ENCODE results near the gene RBFA.

The RBFA gene

DNA sequence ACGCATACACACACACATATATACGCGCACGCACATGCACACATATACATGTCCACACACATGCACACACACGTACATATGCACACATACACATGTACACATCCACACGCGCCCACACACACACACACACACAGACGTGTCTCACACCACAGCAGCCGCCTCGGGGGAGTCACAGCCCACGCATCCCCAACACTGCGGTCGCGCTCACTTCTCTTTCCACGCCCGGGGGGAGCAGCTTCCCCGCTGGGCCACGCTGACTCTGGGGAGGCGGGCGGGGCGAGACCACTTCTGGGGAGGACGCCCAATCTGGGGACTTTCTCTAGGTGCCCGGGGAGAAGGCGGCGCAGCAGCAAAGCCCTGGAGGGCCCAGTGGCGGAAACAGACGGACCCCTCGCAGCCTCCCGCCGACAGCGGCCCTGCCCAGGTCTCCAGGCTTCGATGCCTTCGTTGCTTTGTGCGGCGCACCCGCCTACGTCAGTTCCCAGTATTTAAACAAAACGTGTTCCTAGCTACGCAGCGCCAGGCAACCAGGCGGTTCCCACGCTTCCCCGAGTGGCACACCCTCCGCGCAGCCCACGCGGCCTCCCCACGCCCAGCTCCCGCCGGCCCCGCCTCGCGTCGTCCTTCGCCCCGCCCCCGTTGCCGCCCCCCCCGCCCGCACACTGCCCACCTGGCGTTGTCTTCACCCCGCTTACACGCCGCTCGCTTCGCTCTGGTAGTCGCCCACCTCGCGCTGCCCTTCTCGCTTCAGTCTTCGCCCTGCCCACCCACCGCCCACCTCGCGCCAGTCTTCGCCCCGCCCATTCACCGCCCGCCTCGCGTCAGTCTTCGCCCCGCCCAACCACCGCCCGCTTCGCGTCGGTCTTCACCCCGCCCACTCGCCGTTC is 810 bp upstream of the RBFA start:
- peak; percentile 90 for DNase-seq

DNA sequence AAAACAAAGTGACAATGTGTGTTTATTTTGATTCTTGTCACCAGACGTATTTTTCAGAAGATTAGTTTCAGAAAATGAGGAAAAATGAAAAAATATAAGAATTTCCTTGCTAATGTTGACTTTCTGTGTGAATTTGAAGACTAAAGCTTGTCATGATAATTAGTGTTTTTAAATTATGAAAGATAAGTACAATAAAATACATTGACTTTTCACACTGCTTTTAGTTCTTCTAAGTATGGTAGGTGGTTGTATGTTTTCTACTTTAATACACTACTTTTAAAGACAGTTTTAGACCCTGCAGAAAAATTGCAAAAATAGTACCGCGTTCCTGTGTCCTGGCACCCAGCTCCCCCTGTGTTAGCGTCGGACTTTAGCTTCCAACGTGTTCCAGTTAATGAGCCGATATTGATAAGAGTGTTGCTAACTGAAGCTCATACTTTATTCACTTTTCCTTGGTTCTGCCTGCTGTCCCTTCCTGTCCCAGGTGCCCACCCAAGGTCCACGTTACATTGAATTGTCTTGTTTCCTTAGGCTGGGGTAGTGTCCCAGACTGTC is 695 bp downstream of the RBFA start:
- DNase-seq, result no peak

DNA sequence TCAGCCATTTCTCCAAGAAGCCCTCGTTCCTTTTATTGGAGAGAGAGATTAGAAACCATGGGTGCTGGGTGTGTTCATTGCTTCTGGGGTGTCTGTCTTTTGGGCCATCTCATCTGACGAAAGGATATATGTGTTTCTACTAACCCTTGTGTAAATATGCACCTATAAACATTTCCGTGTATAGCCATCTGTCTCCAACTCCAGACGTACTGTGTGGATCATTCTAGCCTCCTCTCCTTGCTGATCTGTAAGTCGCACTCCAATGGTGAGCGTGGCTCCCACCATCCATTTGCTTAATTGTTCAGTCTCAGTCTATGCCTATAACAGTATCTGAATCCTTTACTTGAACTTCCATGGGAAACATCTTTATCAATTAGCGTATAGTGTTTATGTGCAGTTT is 1.8 kb downstream of the RBFA start:
- no peak for DNase-seq

DNA sequence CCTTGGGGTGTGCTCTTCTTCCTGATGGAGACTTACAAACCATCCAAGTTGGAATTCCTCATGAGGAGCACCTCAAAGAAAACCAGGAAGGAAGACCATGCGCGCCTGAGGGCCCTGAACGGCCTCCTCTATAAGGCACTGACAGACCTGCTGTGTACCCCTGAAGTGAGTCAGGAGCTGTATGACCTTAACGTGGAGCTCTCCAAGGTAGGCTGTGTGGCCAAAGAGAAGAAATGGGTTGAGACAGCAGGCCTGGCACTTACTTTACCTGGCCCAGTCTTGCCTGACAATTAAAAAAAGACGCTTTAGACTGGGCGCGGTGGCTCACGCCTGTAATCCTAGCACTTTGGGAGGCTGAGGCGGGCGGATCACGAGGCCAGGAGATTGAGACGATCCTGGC is 3.1 kb downstream of the RBFA start:
- DNase-seq, result no peak

DNA sequence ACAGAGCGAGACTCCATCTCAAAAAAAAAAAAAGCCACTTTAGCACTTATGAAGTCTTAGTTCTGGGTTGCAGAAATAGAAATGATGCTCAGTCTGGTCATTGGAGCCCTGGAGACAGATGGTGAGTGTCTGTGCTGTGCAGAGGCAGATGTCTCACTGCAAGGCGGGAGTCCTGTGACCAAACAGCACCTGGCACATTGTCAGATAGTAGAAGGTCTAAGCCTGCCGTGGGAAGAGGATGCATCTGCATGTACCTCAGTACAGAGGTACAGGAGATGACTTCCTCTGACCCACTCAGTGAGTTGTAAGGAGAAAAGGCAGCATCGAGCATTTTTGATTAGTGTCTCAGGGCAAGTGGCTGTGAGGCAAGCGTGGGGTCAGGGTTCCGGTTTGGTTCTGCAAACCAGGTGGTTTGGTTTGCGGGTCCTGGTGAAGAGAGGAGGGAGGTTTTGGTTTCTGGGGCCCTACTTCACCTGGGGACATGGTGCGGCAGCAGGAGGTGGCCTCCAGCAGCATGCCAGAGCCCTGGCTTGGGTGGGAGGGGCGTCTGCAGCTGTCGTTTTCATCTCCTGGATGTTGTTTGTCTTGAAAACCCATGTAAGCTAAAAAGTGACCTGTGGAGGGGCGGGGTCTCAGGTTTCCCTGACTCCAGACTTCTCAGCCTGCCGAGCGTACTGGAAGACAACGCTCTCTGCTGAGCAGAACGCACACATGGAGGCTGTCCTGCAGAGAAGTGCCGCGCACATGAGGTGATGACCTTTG is 3.8 kb downstream of the RBFA start:
- DNase-seq, result no peak

DNA sequence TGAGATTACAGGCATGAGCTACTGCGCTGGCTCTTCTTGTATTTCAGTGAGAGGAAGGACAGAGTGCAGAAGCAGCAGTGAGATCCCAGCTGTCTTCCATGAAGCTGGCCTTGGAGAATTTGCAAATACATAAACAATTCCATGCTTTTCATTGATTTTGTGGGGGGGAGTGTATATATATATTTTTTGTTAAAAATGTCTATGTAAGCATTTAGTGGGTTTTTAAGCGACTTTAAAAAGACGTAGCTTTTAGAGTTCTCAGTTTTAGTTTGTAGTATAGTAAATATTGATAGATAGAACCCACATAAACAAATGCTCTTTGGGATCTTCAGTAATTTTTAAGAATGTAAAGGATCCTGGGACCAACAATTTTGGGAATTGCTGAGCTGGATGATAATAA is 6.3 kb downstream of the RBFA start:
- DNase-seq, result no peak

DNA sequence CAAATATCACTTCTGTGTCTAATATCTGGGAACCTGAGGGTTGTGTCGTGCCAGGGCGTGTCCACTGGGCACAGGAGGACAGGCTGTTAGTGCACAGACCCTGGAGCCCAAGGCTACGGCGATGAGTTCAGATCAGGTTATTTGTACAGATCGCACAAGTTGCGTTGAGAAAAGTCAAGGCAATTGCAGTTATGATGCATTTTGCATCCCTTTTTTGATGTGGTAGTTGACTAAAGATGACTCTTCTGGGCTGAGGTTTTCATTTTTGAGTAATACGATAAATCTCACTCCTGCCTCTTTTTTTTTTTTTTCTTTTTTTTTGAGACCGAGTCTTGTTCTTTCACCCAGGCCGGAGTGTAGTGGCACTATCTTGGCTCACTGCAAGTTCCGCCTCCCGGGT is 7.2 kb downstream of the RBFA start:
- no peak for DNase-seq

DNA sequence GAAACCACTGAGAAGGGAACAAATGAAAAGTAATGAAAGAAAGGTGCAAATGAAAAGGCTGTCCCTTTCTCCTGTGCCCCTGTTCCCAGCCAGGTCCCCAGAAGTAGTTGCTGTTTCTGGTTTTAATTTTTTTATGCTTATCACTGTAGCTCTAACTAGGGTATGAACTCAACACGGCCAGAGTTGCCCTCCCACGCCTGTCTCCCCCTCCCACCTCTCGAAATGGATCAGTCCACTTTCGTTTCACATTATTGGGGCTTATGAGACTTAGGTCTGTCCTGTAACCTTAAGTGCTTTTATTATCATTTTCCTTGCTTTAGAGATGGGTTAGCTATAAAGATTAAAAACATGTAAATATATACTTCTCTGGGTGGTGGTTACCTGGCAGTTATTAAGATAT is 8.6 kb downstream of the RBFA start:
- DNase-seq, result no peak

DNA sequence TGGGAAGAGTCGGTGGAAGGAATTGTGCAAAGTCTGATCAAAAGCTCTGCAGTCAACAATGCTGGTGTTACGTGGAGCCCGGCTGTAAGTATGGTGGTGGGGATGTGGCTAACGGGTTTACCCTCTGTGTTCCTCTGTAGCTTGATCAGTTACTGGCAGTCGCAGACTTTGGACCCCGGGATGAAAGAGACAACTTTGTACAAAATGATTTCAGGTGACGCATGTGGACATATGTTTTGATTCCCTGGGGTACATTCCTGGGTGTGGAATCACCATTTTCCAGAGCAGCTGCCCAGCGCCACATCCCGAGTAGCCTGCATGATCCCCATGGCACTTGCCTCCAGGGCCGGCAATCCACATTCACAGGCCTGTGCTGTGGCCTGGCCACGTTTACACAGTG is 9.8 kb downstream of the RBFA start:
- no peak for DNase-seq

DNA sequence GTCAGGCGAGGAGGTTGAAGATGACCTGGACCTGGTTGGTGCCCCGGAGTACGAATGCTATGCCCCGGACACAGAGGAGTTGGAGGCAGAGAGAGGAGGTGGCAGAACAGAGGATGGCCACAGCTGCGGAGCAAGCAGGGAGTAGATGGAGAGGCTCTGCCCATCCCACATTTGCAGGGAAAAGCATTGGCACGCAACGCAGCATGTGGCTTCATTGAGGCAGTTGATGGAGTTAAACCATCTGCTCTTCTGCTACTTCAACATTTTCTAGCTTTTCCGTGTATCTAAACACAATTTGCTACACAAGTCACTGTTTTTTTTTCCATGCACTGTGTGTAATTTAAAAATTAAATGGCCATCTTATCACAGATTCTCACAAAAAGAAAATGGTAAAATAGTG is 11.8 kb downstream of the RBFA start:
- DNase-seq, result no peak

DNA sequence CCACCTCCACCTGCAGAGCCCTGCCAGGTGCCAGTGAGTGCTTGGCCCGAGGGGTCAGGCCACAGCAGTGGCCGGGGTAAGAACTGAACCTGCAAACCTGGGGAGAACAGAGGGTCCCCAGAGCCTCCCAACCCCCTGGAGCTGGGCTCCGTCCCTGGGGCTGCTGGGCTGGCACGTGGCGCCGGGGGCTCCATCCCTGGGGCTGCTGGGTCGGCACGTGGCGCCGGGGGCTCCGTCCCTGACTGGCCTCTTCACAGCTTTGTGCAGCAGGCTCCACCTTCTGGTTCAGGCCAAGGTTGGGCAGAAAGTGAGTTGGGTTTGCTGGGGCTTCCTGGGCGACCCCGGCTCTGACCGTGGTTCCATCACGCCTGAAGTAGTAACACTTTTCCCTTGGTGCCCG is 12.2 kb downstream of the RBFA start:
- DNase-seq, result no peak

DNA sequence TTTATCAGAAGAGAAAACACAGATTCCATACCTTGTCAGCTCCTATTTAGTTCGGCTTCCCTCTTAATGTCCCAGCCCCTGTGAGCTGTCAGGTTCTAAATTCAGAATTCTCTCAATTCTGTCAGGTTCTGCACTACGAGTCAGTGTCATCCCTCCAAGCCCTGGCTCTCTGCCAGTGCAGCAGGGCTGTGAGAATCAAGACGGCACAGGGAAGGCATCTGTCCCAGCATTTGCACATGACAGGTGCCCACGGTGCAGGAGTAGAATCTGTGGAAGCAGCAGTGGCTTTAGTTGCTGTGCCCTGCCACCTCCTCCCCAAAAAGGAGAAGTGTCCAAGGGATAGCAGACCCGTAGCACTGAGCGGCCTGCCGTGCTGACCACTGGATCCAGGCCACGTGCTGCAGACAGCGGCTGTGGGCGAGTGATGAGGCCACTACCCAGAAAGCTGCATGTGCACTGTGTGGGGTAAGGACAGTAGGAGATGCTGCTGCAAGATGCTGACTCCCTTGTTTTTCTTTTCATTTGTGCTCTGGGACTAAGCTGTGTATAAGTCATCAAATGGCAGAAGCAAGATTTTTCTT is 12.8 kb downstream of the RBFA start:
- DNase-seq, result no peak

DNA sequence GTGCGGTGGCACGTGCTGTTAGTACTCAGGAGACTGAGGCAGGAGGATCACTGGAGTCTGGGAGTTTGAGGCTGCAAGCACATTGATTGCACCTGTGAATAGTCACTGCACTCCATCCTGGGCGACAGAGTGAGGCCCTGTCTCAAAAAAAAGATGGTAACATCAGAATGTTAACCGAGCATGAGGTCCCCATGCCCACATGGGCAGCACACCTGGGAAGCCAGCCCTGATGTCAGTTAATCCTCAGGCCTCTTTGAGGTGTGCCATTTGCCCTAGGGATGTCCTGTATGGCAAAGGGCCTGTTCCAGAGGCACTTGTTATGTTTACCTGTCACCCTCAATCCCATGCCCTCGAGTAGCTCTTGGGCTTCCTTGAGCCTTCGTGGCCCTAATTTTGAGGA is 16.6 kb downstream of the RBFA start:
- DNase-seq, result no peak

DNA sequence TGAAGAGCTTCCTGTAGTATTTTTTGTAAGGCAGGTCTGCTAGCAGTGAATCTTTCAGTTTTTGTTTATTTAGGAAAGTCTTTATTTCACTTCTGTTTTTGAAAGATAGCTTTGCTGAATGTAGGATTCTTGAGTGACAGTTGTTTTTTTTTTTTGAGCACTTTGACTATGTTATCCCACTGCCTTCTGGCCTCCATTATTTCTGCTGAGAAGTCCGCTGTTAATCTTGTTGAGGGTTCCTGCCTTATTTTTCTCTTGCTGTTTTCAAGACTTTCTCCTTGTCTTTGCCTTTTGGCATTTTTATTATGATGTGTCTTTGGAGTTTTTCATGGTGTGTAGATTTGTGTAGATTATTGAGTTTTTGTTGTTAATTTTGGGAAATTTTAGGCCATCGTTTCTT is 21.9 kb downstream of the RBFA start:
- no peak for DNase-seq

DNA sequence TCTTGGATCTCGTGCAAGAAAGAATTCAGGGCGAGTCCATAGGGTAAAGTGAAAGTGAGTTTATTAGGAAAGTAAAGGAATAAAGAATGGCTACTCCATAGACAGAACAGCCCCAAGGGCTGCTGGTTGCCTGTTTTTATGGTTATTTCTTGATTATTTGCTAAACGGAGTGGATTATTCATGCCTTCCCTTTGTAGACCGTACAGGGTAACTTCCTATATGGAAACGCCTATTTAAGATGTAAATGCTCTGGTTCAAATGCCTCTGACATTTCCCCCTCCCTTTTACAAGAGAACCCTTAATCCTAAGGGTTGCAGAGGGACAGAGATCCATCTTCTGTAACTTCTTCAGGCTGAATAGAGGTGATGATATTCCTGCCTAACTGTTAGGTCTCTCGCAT is 25.7 kb downstream of the RBFA start:
- no peak for DNase-seq

DNA sequence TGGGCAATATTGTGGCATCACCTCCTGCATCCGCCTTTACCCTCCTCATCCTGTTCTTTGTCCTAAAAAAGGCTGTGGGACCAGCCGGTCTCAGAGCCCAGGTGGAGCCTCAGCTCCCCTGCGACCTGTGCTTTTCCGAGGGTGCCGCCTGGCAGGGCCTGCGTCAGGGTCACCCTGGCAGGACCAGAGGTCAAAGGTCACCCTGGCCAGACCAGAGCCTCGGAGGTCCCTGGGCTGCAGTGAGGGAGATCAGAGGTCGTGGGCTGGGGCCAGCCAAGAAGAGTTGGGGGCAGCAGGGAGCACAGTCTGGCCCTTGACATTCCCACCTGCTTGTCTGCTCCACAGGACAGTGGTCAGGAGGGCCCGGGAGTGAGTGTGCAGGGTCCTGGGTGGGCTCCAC is 31.5 kb downstream of the RBFA start:
- DNase-seq, result no peak

DNA sequence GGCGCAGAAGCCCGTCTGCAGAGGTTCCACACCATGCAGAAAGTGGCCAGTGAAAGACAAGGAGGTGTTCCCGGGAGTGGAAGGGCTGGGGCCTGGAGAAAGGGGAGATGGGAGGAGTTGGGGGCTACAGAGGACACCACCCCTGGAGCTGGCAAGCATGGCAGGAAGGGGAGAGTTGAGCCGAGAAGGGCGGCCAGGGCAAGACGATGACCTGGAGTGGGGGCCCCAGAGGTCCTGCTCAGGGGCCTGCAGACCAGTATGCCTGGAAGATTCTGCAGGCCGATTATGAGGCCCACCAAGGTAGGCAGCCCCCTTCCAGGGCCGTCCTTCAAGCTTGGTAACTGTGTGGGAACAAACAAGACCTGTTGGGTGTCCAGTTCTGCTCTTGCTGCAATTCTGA is 33.1 kb downstream of the RBFA start:
- DNase-seq, result no peak

DNA sequence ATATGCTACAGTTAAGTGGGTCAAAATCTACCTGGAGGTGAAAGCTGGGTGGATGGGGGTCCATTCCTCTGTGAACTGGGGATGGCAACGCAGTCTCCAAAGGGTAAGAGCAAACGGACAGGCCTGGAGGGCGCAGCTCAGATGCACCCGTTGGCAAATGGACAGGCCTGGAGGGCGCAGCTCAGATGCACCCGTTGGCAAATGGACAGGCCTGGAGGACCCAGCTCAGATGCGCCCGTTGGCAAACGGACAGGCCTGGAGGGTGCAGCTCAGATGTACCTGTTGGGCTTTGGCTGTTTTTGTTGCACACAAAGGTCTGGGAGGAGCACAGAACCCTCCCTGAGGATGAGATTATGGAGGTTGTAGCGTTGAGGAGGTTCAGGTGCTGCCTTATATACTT is 33.7 kb downstream of the RBFA start:
- DNase-seq, result no peak

DNA sequence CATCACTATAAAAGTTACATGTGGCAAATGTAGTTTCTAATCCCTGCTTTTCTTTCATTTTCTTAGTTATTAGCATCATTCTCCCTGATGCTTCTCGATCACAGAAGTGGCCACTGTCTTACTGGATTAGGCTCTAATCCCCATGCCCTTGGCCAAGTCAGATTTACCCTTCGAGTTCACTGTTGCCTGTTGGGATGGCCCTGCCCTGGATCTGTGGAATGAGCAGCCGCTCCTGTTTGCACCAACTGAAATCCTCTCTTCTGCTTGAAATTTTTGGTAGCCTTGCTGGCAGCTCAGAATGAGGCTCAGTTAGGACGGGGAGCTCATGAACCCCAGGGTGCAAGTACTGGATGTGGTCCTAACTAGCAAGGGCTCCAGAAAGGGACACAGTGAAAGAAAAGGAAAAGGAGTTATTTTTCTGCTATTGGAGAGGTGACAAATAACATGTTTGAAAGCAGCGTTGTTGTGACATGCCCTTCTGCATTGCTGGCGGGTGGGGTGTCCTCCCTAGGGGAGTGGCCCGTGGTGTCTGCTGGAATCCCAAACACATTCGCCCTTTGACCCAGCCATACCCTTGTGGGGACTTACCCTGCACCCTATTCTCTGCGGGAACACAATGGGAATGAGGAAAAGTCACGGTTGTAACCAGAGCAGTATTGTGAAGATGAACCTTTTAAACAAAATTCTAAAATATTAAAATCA is 34.5 kb downstream of the RBFA start:
- DNase-seq, result no peak

DNA sequence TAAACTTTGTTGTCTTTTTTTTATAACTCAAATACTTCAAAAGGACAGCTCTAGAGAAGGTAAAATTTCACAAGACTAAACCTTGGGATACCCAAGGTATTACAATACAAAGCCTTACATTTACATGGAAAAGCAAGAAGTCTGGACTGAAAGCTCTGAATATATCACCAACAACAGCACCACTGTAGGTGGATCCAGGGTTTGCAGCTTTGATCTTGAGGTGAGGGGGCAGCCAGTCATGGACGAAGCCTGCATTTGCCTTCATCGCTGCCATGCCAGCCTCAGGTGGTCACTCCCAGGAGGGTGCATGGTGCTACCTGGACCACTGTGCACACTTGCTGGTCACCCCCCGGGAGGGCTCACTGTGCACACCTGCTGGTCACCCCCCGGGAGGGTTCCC is 36.6 kb downstream of the RBFA start:
- DNase-seq, result no peak

DNA sequence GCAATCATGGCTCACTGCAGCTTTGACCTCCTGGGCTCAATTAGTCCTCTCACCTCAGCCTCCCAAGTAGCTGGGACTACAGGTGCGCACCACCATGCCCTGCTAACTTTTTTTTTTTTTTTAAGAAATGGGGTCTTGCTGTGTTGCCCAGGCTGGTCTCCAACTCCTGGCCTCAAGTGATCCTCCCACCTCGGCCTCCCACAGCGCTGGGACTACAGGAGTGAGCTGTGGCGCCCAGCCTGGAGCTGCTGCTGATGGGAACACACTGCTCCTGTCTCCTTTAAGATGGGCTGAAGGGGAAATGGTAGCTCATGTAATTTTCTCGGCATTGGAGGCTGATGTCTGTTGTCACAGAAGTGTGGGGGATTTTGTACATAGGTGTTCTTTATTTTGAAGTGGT is 39.9 kb downstream of the RBFA start:
- no peak for DNase-seq

DNA sequence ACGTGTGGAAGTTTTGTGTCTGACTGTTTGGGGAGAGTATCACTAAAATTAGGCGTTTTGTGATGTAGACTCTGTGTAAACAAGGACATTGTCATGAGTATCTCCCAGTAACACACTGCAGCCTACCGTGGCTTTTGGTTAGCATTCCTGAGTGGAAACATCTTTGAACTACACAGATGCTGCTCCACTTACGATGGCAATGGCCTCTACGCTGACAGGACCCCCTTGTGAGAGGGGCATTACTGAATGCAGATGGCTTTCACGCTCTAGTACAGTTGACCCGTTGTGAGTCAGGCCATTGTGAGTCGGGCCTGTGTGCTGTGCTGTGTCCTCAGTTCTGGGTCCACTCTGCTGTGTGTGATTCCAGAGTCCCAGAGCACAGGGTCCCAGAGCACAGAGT is 40.5 kb downstream of the RBFA start:
- DNase-seq, result no peak

DNA sequence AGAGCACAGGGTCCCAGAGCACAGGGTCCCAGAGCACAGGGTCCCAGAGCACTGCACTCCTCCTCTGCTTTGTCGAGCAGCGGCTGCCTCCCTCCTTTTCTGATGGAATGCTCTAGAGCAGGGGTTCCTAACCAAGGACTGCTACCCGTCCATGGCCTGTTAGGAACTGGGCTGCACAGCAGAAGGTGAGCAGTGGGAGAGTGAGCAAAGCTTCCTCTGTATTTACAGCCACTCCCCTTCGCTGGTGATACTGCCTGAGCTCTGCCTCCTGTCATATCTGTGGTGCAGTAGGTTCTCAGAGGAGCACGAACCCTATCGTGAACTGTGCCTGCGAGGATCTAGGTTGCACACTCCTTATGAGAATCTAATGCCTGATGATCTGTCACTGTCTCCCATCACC is 41.7 kb downstream of the RBFA start:
- DNase-seq, result no peak
